Glutamatergic neuron (in vitro differentiated cells): ENCODE results near the gene THY1. TPM values are rescaled to one million over a fixed set of nuclear protein-coding genes. Genes with fewer than 3 reads are reported as not detected.

Experiments used
- DNase-seq: peaks from one replicate; pipeline ENCODE4 v3.0.0; 2022
- H3K27ac Mint-ChIP-seq: one replicate; pipeline ENCODE4 v1.8.0; 2020; ENCODE audit warnings: mild to moderate bottlenecking, mixed read lengths, inconsistent platforms; ENCODE audit not compliant: unreplicated experiment
- H3K27me3 Mint-ChIP-seq: one replicate; pipeline ENCODE4 v1.8.0; 2020; ENCODE audit warnings: mild to moderate bottlenecking, moderate library complexity, mixed read lengths, inconsistent platforms; ENCODE audit not compliant: unreplicated experiment
- H3K36me3 Mint-ChIP-seq: one replicate; pipeline ENCODE4 v1.8.0; 2020; ENCODE audit warnings: mild to moderate bottlenecking, mixed read lengths, inconsistent platforms; ENCODE audit not compliant: unreplicated experiment
- H3K4me1 Mint-ChIP-seq: one replicate; pipeline ENCODE4 v1.8.0; 2020; ENCODE audit warnings: mild to moderate bottlenecking, low read depth, mixed read lengths, inconsistent platforms; ENCODE audit not compliant: unreplicated experiment
- H3K4me3 Mint-ChIP-seq: one replicate; pipeline ENCODE4 v1.8.0; 2020; ENCODE audit warnings: mild to moderate bottlenecking, mixed read lengths, inconsistent platforms; ENCODE audit not compliant: unreplicated experiment
- H3K9me3 Mint-ChIP-seq: one replicate; pipeline ENCODE4 v1.8.0; 2020; ENCODE audit warnings: mild to moderate bottlenecking, moderate library complexity, mixed read lengths, inconsistent platforms; ENCODE audit not compliant: unreplicated experiment
- CTCF ChIP-seq: fragments of 200-600 bp; sonication (generic); IDR thresholded peaks from one replicate; pipeline ENCODE4 v1.5.0; 2021; ENCODE audit not compliant: partially characterized antibody, unreplicated experiment
- total RNA-seq: library from RNA; stranded (reverse); fragmentation: NEBNext Ultra II Directional; extraction: Animal tissue kit (Norgen Biotek cat#: 25700); gene quantifications from one replicate; pipeline ENCODE4 v1.2.1, GENCODE V29; 2021; ENCODE audit not compliant: unreplicated experiment

Gene THY1
- total RNA-seq, 1 donor from 2014 or later: 22.0 TPM

GRCh38 chr11:119434591-119435330 lies 11.8 kb upstream of the THY1 start:
- Mint-ChIP-seq H3K36me3 (no peaks in the 10 kb centered on the region), H3K27me3 (peaks cover 9% of the 10 kb centered on the region), H3K9me3 (peaks cover 7% of the 10 kb centered on the region), H3K4me1 (peaks cover 16% of the 10 kb centered on the region), H3K4me3 (no peak overlapping the region), H3K27ac (no peak overlapping the region)
- no peak for TF ChIP-seq CTCF
- no peak for DNase-seq

- Mint-ChIP-seq H3K9me3 (peaks cover 7% of the 10 kb centered on the region), H3K27ac (peak overlapping the region; percentile 19), H3K27me3 (peaks cover 13% of the 10 kb centered on the region), H3K4me1 (peaks cover 16% of the 10 kb centered on the region), H3K36me3 (no peaks in the 10 kb centered on the region), H3K4me3 (no peak overlapping the region)
- no peak for TF ChIP-seq CTCF
- no peak for DNase-seq
These were observed 10.4 kb upstream of the THY1 start for GRCh38 chr11:119433358-119433725.

- Mint-ChIP-seq H3K27me3 (peaks cover 13% of the 10 kb centered on the region), H3K4me3 (peak overlapping the region; percentile 69), H3K4me1 (peaks cover 16% of the 10 kb centered on the region), H3K36me3 (no peaks in the 10 kb centered on the region), H3K9me3 (peaks cover 7% of the 10 kb centered on the region), H3K27ac (peak overlapping the region; percentile 34)
- no peak for TF ChIP-seq CTCF
- DNase-seq: peak; percentile 33
These were observed 9.7 kb upstream of the THY1 start for GRCh38 chr11:119432484-119433357.

- TF ChIP-seq CTCF: no peak
- H3K4me3 Mint-ChIP-seq: no peak overlapping the region
- H3K4me1 Mint-ChIP-seq: peaks cover 16% of the 10 kb centered on the region
- DNase-seq: no peak
- H3K27me3 Mint-ChIP-seq: peaks cover 13% of the 10 kb centered on the region
- no peaks in the 10 kb centered on the region for H3K36me3 Mint-ChIP-seq
- H3K9me3 Mint-ChIP-seq: peaks cover 5% of the 10 kb centered on the region
- H3K27ac Mint-ChIP-seq: no peak overlapping the region
These were observed 8.6 kb upstream of the THY1 start for GRCh38 chr11:119431523-119431922.

- H3K4me1 Mint-ChIP-seq: peaks cover 7% of the 10 kb centered on the region
- no peak for TF ChIP-seq CTCF
- no peak for DNase-seq
- no peak overlapping the region for H3K27ac Mint-ChIP-seq
- peaks cover 16% of the 10 kb centered on the region for H3K27me3 Mint-ChIP-seq
- no peak overlapping the region for H3K4me3 Mint-ChIP-seq
- H3K36me3 Mint-ChIP-seq: no peaks in the 10 kb centered on the region
- peaks cover 7% of the 10 kb centered on the region for H3K9me3 Mint-ChIP-seq
These were observed 4.3 kb upstream of the THY1 start for GRCh38 chr11:119427279-119427678.
